SK-N-SH (cell line): ENCODE results near the gene APPL2. TPM values are rescaled to one million over a fixed set of nuclear protein-coding genes. Genes with fewer than 3 reads are reported as not detected.

Source experiments
- polyA plus RNA-seq, 3 experiments: library from polyadenylated mRNA; depleted of rRNA; stranded (reverse); fragments of >200 nt; gene quantifications; 2 replicates each; pipeline ENCODE4 v1.2.3, GENCODE V29; 2012

Gene APPL2
- polyA plus RNA-seq, 1 of the 3 experiments (the other 2 are of a cell fraction) = 59.2 TPM

Other genes with a start within 250 kb of the APPL2 start
- 10.8 and 17.3 TPM in 2 replicates for gene NOPCHAP1, start 249.9 kb downstream of the APPL2 start, polyA plus RNA-seq (2012; rRNA removed)
- gene ALDH1L2, start 151.7 kb downstream of the APPL2 start, polyA plus RNA-seq (2012; rRNA removed) = 1.9 and 3.4 TPM in 2 replicates
- gene WASHC4, start 128.4 kb downstream of the APPL2 start, polyA plus RNA-seq (2012; rRNA removed) = 11.2 and 15.9 TPM in 2 replicates
- gene C12orf75, start 94.5 kb upstream of the APPL2 start, polyA plus RNA-seq (2012; rRNA removed) = 221 and 299 TPM in 2 replicates